Measurements from ENCODE around the gene SLC41A1. TPM values are rescaled to one million over a fixed set of nuclear protein-coding genes. Genes with fewer than 3 reads are reported as not detected.

The SLC41A1 gene
- total RNA-seq, 1 experiment from 2014 or later = 17.2 TPM

DNA sequence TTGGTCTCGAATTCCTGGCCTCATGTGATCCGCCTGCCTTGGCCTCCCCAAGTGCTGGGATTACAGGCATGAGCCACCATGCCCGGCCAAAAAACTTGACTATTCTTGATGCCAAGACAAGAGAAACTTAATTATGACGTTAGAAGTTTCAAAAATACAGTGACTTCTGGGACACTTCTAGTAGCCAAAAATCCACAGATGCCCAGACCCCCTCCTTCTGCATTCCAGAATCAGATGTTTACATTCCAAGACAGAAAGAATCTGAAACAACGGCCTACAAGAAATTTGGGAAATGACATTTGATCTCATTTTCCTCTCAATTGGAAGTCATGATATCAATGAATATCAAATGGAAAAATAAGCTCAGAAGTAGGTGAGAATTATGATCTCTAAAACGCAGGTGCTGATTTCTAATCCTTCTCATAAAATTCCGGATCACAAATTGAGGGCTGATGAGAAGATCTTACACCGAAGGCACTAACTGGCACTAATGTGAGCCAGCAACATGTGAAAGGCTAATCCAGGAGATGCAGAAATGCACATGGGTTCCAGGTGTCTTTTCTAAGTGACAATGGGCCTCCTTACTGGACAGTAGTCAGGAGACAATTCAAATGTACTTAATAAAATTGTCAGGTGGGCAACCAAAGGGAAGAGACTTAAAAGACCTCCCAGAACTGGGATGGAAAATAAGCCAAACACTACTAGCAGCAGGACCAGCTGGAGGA lies 43.2 kb downstream of the SLC41A1 start:
- ATAC-seq = no peak
- H3K9ac ChIP-seq (ENCODE audit: low read length) = no peak overlapping the region
- no peak overlapping the region for H3K4me3 ChIP-seq (ENCODE audit: low read length)
- intact Hi-C loops (cut with micrococcal nuclease) = no loop called here
- POLR2A ChIA-PET (ENCODE audit: unreplicated experiment) = no interaction called here
- no peak overlapping the region for H3K27ac ChIP-seq (ENCODE audit: low read length)
- no peak overlapping the region for H2AFZ ChIP-seq (ENCODE audit: low read length)
- no peak for DNase-seq
- H3K27me3 ChIP-seq (ENCODE audit: low read length) = no peaks in the 10 kb centered on the region
- H3K36me3 ChIP-seq (ENCODE audit: low read depth, low read length) = no peaks in the 10 kb centered on the region
- no peaks in the 10 kb centered on the region for H3K9me3 ChIP-seq (ENCODE audit: low read length)
- no peaks in the 10 kb centered on the region for H3K9me2 ChIP-seq (replicated peaks; ENCODE audit: low read length)
- H4K20me1 ChIP-seq (ENCODE audit: low read length) = no peaks in the 10 kb centered on the region
- BruUV-seq (replicated peaks) = no TSS peak
- CTCF ChIA-PET = no interaction called here
- H3K4me1 ChIP-seq (ENCODE audit: insufficient read depth, low read length) = peaks cover 13% of the 10 kb centered on the region; the same call in 1 of the 2 replicates
- H3K79me2 ChIP-seq (ENCODE audit: low read length) = no peaks in the 10 kb centered on the region
- TF ChIP-seq EZH2phosphoT487 (IDR thresholded peaks at IDR 0.05; ENCODE audit: borderline replicate concordance, low read length) (no peak), EZH2 (IDR thresholded peaks at IDR 0.05; ENCODE audit: low read length, unreplicated experiment) (no peak)
- H3K4me2 ChIP-seq (ENCODE audit: low read length) = no peak overlapping the region
- no peaks in the 10 kb centered on the region for H3F3A ChIP-seq (ENCODE audit: low read length, unreplicated experiment)

GRCh38 chr1:205767248-205767647 lies 45.8 kb downstream of the SLC41A1 start:
- no peaks in the 10 kb centered on the region for H3K27me3 ChIP-seq (ENCODE audit: low read length)
- no peak overlapping the region for H3K9ac ChIP-seq (ENCODE audit: low read length)
- no peaks in the 10 kb centered on the region for H3K9me2 ChIP-seq (replicated peaks; ENCODE audit: low read length)
- H2AFZ ChIP-seq (ENCODE audit: low read length) = no peak overlapping the region
- no peaks in the 10 kb centered on the region for H4K20me1 ChIP-seq (ENCODE audit: low read length)
- intact Hi-C loops (cut with micrococcal nuclease) = no loop called here
- no peaks in the 10 kb centered on the region for H3F3A ChIP-seq (ENCODE audit: low read length, unreplicated experiment)
- H3K9me3 ChIP-seq (ENCODE audit: low read length) = no peaks in the 10 kb centered on the region
- DNase-seq = no peak
- H3K4me1 ChIP-seq (ENCODE audit: insufficient read depth, low read length) = 0 out of 2 replicates have a peak, but pooled peaks cover 8% of the 10 kb centered on the region
- ChIA-PET CTCF (no interaction called here), POLR2A (ENCODE audit: unreplicated experiment) (no interaction called here)
- TF ChIP-seq EZH2phosphoT487 (IDR thresholded peaks at IDR 0.05; ENCODE audit: borderline replicate concordance, low read length) (no peak), EZH2 (IDR thresholded peaks at IDR 0.05; ENCODE audit: low read length, unreplicated experiment) (no peak)
- TF ChIP-seq, protein P1, sequence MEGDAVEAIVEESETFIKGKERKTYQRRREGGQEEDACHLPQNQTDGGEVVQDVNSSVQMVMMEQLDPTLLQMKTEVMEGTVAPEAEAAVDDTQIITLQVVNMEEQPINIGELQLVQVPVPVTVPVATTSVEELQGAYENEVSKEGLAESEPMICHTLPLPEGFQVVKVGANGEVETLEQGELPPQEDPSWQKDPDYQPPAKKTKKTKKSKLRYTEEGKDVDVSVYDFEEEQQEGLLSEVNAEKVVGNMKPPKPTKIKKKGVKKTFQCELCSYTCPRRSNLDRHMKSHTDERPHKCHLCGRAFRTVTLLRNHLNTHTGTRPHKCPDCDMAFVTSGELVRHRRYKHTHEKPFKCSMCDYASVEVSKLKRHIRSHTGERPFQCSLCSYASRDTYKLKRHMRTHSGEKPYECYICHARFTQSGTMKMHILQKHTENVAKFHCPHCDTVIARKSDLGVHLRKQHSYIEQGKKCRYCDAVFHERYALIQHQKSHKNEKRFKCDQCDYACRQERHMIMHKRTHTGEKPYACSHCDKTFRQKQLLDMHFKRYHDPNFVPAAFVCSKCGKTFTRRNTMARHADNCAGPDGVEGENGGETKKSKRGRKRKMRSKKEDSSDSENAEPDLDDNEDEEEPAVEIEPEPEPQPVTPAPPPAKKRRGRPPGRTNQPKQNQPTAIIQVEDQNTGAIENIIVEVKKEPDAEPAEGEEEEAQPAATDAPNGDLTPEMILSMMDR (conservative IDR thresholded peaks at IDR 0.05; ENCODE audit: low read depth, low read length) = no peak
- H3K4me3 ChIP-seq (ENCODE audit: low read length) = no peak overlapping the region
- no peak for ATAC-seq
- no peak overlapping the region for H3K27ac ChIP-seq (ENCODE audit: low read length)
- no peak overlapping the region for H3K4me2 ChIP-seq (ENCODE audit: low read length)
- no peaks in the 10 kb centered on the region for H3K36me3 ChIP-seq (ENCODE audit: low read depth, low read length)
- H3K79me2 ChIP-seq (ENCODE audit: low read length) = no peaks in the 10 kb centered on the region
- no TSS peak for BruUV-seq (replicated peaks)

GRCh38 chr1:205766570-205766969 lies 46.4 kb downstream of the SLC41A1 start:
- Histone ChIP-seq H3K36me3 (ENCODE audit: low read depth, low read length) (no peaks in the 10 kb centered on the region), H3K27me3 (ENCODE audit: low read length) (no peaks in the 10 kb centered on the region), H2AFZ (ENCODE audit: low read length) (no peak overlapping the region), H4K20me1 (ENCODE audit: low read length) (no peaks in the 10 kb centered on the region), H3K9ac (ENCODE audit: low read length) (no peak overlapping the region), H3F3A (ENCODE audit: low read length, unreplicated experiment) (no peaks in the 10 kb centered on the region), H3K4me3 (ENCODE audit: low read length) (no peak overlapping the region), H3K9me2 (replicated peaks; ENCODE audit: low read length) (no peaks in the 10 kb centered on the region), H3K79me2 (ENCODE audit: low read length) (no peaks in the 10 kb centered on the region), H3K9me3 (ENCODE audit: low read length) (no peaks in the 10 kb centered on the region), H3K4me2 (ENCODE audit: low read length) (no peak overlapping the region), H3K27ac (ENCODE audit: low read length) (no peak overlapping the region), H3K4me1 (ENCODE audit: insufficient read depth, low read length) (0 out of 2 replicates have a peak, but pooled peaks cover 8% of the 10 kb centered on the region)
- no peak for TF ChIP-seq EZH2phosphoT487 (IDR thresholded peaks at IDR 0.05; ENCODE audit: borderline replicate concordance, low read length)
- TF ChIP-seq, protein P1 (conservative IDR thresholded peaks at IDR 0.05; ENCODE audit: low read depth, low read length) = no peak
- no peak for TF ChIP-seq EZH2 (IDR thresholded peaks at IDR 0.05; ENCODE audit: low read length, unreplicated experiment)
- no peak for DNase-seq
- no TSS peak for BruUV-seq (replicated peaks)
- POLR2A ChIA-PET (ENCODE audit: unreplicated experiment) = no interaction called here
- ATAC-seq = no peak
- intact Hi-C loops (cut with micrococcal nuclease) = no loop called here
- CTCF ChIA-PET = no interaction called here
